ENCODE measurements around the gene PPM1B. TPM values are rescaled to one million over a fixed set of nuclear protein-coding genes. Genes with fewer than 3 reads are reported as not detected.
"Not testable (repeated sequence)": the region's sequence is repeated elsewhere in the genome, so short reads cannot be mapped to it uniquely, and the experiment has no call there.

The PPM1B gene
- total and polyA plus RNA-seq, 2 donors (not counting 1 experiment from before 2014, with no cell fraction given): 25.8 to 34.5 TPM

DNA sequence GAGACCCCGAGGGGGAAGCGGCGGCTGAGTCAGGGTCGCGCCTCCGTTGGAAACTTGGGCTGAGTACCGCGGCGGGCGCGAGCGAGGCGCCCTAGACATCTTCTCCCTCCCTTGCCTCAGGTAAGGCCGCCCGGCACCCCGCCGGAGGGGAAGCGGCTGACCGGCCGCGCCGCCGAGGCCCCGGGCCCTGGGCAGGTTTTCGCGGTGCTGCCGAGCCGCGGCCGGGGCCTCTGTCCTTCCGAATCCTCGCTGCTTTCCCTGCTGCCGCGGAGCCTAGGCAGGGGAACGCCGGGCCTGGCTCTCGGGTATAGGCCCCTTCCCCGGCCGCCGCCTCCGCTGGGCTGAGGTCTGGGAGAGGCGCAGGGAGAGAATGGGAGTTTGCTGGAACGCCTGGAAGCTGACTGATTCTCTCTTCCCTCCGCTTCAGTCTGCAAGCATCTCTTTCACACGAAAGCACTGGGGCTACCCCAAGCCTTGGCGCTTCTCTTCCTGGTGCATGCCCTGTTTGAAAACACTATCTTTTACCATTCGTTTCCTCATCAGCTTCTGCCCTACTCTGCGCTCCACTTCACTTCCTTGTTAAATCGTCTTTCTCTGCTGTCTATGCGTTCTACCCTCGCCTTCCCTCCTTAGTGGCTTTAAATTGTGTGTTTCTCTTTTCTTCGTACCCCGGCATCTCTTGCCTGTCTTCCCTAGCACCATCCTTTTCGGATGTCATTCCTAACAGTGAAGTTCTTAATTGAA lies 652 bp downstream of the PPM1B start:
- DNase-seq (ENCODE audit: low read depth in 2 of 2): peak; percentile 45 to 53
- H3K9ac ChIP-seq (ENCODE audit: insufficient read depth, low read length): peak overlapping the region; percentile 87
- H3K4me2 ChIP-seq (ENCODE audit: extremely low read depth, insufficient read depth, low read length): peak overlapping the region; percentile 91
- no peaks in the 10 kb centered on the region for H4K20me1 ChIP-seq (ENCODE audit: control insufficient read depth, extremely low read depth, insufficient read depth, low read length)
- peaks cover 5% of the 10 kb centered on the region for H3K4me1 ChIP-seq (ENCODE audit: control insufficient read depth, extremely low read depth, insufficient read depth, low read length)
- peaks cover 49% of the 10 kb centered on the region for H3K79me2 ChIP-seq (ENCODE audit: control insufficient read depth, insufficient read depth, low read length)
- peak overlapping the region; percentile 30 for H2AFZ ChIP-seq (ENCODE audit: low read length)
- peak overlapping the region; percentile 74 to 99 (median 81) for H3K4me3 ChIP-seq (replicated peaks in 1 of 4; ENCODE audit: control extremely low read depth in 1 of 4, insufficient read depth in 1 of 4, low read depth in 3 of 4, low read length in 4 of 4)
- TF ChIP-seq, protein P1, sequence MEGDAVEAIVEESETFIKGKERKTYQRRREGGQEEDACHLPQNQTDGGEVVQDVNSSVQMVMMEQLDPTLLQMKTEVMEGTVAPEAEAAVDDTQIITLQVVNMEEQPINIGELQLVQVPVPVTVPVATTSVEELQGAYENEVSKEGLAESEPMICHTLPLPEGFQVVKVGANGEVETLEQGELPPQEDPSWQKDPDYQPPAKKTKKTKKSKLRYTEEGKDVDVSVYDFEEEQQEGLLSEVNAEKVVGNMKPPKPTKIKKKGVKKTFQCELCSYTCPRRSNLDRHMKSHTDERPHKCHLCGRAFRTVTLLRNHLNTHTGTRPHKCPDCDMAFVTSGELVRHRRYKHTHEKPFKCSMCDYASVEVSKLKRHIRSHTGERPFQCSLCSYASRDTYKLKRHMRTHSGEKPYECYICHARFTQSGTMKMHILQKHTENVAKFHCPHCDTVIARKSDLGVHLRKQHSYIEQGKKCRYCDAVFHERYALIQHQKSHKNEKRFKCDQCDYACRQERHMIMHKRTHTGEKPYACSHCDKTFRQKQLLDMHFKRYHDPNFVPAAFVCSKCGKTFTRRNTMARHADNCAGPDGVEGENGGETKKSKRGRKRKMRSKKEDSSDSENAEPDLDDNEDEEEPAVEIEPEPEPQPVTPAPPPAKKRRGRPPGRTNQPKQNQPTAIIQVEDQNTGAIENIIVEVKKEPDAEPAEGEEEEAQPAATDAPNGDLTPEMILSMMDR (conservative IDR thresholded peaks at IDR 0.05 in 1 of 2, IDR thresholded peaks at IDR 0.05 in 1 of 2; ENCODE audit: low read depth in 1 of 2, low read length in 2 of 2): no peak
- no peak for TF ChIP-seq EZH2 (IDR thresholded peaks at IDR 0.05; ENCODE audit: low read length, missing control alignments)
- H3K9me3 ChIP-seq (ENCODE audit: control insufficient read depth, insufficient read depth, low read depth, low read length): no peaks in the 10 kb centered on the region
- no peaks in the 10 kb centered on the region for H3K27me3 ChIP-seq (ENCODE audit: control insufficient read depth, insufficient read depth, low read length)
- H3K27ac ChIP-seq (ENCODE audit: insufficient read depth, low read length): peak overlapping the region; percentile 74
- H3K36me3 ChIP-seq (ENCODE audit: control insufficient read depth, insufficient read depth, low read length): no peaks in the 10 kb centered on the region

DNA sequence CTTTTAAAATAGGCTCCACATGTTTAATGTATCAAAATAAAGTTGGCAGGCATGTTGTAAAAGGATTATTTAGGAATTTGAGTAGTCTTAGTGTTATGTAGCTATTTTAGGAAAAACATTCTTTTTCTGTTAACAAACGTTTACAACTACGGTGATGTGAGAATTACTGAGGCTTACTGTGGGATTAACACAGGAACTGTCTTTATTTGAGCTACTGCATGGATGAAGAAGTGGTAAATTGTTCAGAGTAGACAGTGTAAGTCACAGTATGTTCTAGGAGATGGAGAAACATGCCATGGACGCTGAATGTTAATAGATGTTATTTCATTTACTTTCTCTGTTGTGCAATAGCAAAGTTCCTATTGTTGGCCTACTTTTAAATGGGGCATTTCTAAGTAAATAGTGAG lies 1.6 kb downstream of the PPM1B start:
- TF ChIP-seq EZH2 (IDR thresholded peaks at IDR 0.05; ENCODE audit: low read length, missing control alignments): no peak
- TF ChIP-seq, protein P1 (conservative IDR thresholded peaks at IDR 0.05 in 1 of 2, IDR thresholded peaks at IDR 0.05 in 1 of 2; ENCODE audit: low read depth in 1 of 2, low read length in 2 of 2): no peak
- Histone ChIP-seq H3K36me3 (ENCODE audit: control insufficient read depth, insufficient read depth, low read length) (no peaks in the 10 kb centered on the region), H4K20me1 (ENCODE audit: control insufficient read depth, extremely low read depth, insufficient read depth, low read length) (no peaks in the 10 kb centered on the region), H3K4me3 (replicated peaks in 1 of 4; ENCODE audit: control extremely low read depth in 1 of 4, insufficient read depth in 1 of 4, low read depth in 3 of 4, low read length in 4 of 4) (peak overlapping the region; percentile 74 to 99 (median 81)), H3K4me1 (ENCODE audit: control insufficient read depth, extremely low read depth, insufficient read depth, low read length) (peaks cover 5% of the 10 kb centered on the region), H3K27me3 (ENCODE audit: control insufficient read depth, insufficient read depth, low read length) (no peaks in the 10 kb centered on the region), H3K27ac (ENCODE audit: insufficient read depth, low read length) (peak overlapping the region; percentile 74), H3K9ac (ENCODE audit: insufficient read depth, low read length) (no peak overlapping the region), H2AFZ (ENCODE audit: low read length) (no peak overlapping the region), H3K79me2 (ENCODE audit: control insufficient read depth, insufficient read depth, low read length) (peaks cover 58% of the 10 kb centered on the region), H3K9me3 (ENCODE audit: control insufficient read depth, insufficient read depth, low read depth, low read length) (no peaks in the 10 kb centered on the region), H3K4me2 (ENCODE audit: extremely low read depth, insufficient read depth, low read length) (peak overlapping the region; percentile 91)
- peak; percentile 45 to 62 for DNase-seq (ENCODE audit: low read depth in 2 of 2)

DNA sequence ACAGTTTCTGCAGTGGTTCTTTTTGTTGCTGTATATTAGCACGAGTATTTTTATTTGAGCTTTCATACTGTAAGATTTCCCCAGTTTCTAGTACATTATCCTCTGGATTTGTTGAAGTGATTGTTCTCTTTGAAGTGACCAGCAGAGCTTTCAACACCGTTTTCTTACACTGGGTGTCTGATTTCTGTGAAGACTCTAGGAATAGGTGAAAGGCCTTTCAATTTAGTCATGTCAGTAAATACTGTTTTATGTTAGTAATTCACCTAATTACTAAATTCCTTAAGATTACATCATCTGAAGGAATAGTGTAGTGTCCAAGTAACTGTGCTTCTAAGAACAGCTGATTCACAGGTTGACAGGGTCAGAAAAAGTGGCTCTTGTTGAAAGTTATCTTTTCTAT lies 2.3 kb downstream of the PPM1B start:
- peak; percentile 39 to 83 for DNase-seq (ENCODE audit: low read depth in 2 of 2)
- H3K4me3 ChIP-seq (replicated peaks in 1 of 4; ENCODE audit: control extremely low read depth in 1 of 4, insufficient read depth in 1 of 4, low read depth in 3 of 4, low read length in 4 of 4): peak overlapping the region; percentile 74 to 99 (median 81)
- H3K27ac ChIP-seq (ENCODE audit: insufficient read depth, low read length): peak overlapping the region; percentile 18
- H4K20me1 ChIP-seq (ENCODE audit: control insufficient read depth, extremely low read depth, insufficient read depth, low read length): no peaks in the 10 kb centered on the region
- peaks cover 5% of the 10 kb centered on the region for H3K4me1 ChIP-seq (ENCODE audit: control insufficient read depth, extremely low read depth, insufficient read depth, low read length)
- H2AFZ ChIP-seq (ENCODE audit: low read length): no peak overlapping the region
- H3K27me3 ChIP-seq (ENCODE audit: control insufficient read depth, insufficient read depth, low read length): no peaks in the 10 kb centered on the region
- no peaks in the 10 kb centered on the region for H3K9me3 ChIP-seq (ENCODE audit: control insufficient read depth, insufficient read depth, low read depth, low read length)
- TF ChIP-seq, protein P1 (conservative IDR thresholded peaks at IDR 0.05 in 1 of 2, IDR thresholded peaks at IDR 0.05 in 1 of 2; ENCODE audit: low read depth in 1 of 2, low read length in 2 of 2): no peak
- TF ChIP-seq EZH2 (IDR thresholded peaks at IDR 0.05; ENCODE audit: low read length, missing control alignments): no peak
- H3K4me2 ChIP-seq (ENCODE audit: extremely low read depth, insufficient read depth, low read length): peak overlapping the region; percentile 91
- no peaks in the 10 kb centered on the region for H3K36me3 ChIP-seq (ENCODE audit: control insufficient read depth, insufficient read depth, low read length)
- H3K9ac ChIP-seq (ENCODE audit: insufficient read depth, low read length): no peak overlapping the region
- H3K79me2 ChIP-seq (ENCODE audit: control insufficient read depth, insufficient read depth, low read length): peaks cover 61% of the 10 kb centered on the region

DNA sequence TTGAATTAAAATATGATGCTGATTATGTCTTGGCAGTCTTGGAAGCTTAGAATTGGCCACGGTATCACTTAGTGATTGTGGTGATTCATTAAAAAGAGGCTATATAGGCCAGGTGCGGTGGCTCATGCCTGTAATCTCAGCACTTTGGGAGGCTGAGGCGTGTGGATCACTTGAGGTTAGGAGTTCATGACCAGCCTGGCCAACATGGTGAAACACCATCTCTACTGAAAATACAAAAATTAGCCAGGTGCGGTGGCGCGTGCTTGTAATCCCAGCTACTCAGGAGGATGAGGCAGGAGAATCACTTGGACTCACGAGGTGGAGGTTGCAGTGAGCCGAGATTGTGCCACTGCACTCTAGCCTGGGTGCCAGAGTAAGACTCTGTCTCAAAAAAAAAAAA lies 2.8 kb downstream of the PPM1B start:
- H3K36me3 ChIP-seq (ENCODE audit: control insufficient read depth, insufficient read depth, low read length); H3K27me3 ChIP-seq (ENCODE audit: control insufficient read depth, insufficient read depth, low read length); H3K9me3 ChIP-seq (ENCODE audit: control insufficient read depth, insufficient read depth, low read depth, low read length); H3K9ac ChIP-seq (ENCODE audit: insufficient read depth, low read length); H2AFZ ChIP-seq (ENCODE audit: low read length); H4K20me1 ChIP-seq (ENCODE audit: control insufficient read depth, extremely low read depth, insufficient read depth, low read length); H3K4me1 ChIP-seq (ENCODE audit: control insufficient read depth, extremely low read depth, insufficient read depth, low read length); DNase-seq (ENCODE audit: low read depth in 2 of 2): not testable (repeated sequence)
- Histone ChIP-seq H3K4me3 (replicated peaks in 1 of 4; ENCODE audit: control extremely low read depth in 1 of 4, insufficient read depth in 1 of 4, low read depth in 3 of 4, low read length in 4 of 4) (peak overlapping the region; percentile 8 to 99 (median 81)), H3K79me2 (ENCODE audit: control insufficient read depth, insufficient read depth, low read length) (peaks cover 65% of the 10 kb centered on the region), H3K27ac (ENCODE audit: insufficient read depth, low read length) (peak overlapping the region; percentile 24), H3K4me2 (ENCODE audit: extremely low read depth, insufficient read depth, low read length) (peak overlapping the region; percentile 91)

Data from fibroblast of lung (primary cell).